T-helper 1 cell (primary cell): Measurements from ENCODE around the gene ITGA7.

ENCODE experiments used
- DNase-seq, 5 donors: peaks; one replicate each; pipeline ENCODE4 v3.0.0-alpha.2; 2012 to 2020
- total RNA-seq, 4 donors: gene quantifications; one replicate each; lab custom pipeline; 2026; lab: John Stamatoyannopoulos, UW

The ITGA7 gene
- total RNA-seq: 1.2 to 2.1 (median 1.7) reads per million in 4 donors

- peak; percentile 33 to 59 (median 53) for DNase-seq
Observed at GRCh38 chr12:55707841-55708694, at the start of gene ITGA7. ITGA7 (minus strand) TSS chr12:55707904; CDS start chr12:55707682, 222 bp downstream.

DNA sequence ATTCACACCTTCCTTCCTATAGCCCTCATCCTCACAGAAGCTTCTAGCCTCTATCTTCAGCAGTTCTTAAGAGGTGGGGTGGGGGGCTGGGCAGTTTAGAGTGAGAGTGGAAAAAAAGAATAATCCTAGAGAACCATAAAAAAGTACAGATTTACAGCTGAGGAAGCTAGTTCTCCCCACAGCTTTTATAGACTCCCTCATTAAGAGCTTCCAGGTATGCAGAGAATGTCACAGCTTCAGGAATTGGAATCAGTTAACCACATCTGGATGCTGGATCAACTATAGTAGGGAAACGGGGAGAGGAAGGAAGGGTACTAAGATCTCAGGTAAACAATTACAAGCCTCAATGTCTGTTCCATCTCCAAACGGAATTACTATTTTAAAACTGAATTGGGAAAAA is 47.5 kb upstream of the ITGA7 start:
- DNase-seq: no peak

- DNase-seq: no peak
Observed at GRCh38 chr12:55748230-55748993, 40.7 kb upstream of the ITGA7 start.

GRCh38 chr12:55746913-55747231 is 39.2 kb upstream of the ITGA7 start:
- no peak for DNase-seq

GRCh38 chr12:55746174-55746912 is 38.6 kb upstream of the ITGA7 start:
- no peak for DNase-seq

- no peak for DNase-seq
Observed at GRCh38 chr12:55745361-55746173, 37.9 kb upstream of the ITGA7 start.

DNA sequence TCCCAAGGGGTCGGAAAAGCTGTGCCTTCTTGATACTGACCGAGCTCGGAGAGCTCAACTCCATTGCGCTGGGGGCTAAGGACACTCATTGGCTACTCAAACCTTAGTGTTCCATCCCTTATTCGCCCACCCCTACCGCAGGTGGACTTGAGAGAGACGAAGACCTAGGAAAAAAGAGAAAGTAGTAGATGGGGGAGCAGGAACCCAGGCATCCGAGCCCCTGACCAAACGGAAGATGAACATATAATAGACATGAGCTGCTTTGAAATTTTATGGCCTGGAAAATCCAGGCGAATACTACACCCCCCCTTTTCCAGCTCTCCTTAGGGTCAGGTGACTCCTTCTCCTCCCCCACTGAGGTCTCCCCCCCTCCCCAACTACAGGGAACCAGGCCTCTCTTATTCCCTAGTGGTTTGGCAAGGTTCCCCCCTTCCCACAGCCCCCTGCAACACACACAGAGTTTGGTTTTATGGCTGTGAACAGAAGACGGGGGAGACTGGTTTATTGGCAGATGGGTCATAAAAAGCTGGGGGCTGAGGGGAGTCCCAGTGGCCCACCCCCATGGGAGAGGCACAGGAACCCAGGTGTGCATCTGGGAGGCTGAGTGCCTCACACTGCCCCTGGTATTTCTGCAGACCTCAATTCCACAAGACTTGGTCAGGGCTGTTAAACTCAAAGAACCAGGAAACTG is 36.8 kb upstream of the ITGA7 start:
- no peak for DNase-seq

- DNase-seq: peak in 4 of 5 donors; percentile 33 to 68 (median 38)
Observed at GRCh38 chr12:55743406-55744339, 36.0 kb upstream of the ITGA7 start.

- peak; percentile 60 to 71 (median 68) for DNase-seq
Observed at GRCh38 chr12:55742719-55743405, 35.2 kb upstream of the ITGA7 start, which contains the start of gene GDF11. GDF11 (plus strand) TSS chr12:55743122; CDS start chr12:55743317, 195 bp downstream.

- DNase-seq: no peak
Observed at GRCh38 chr12:55741931-55742680, 34.4 kb upstream of the ITGA7 start.

DNA sequence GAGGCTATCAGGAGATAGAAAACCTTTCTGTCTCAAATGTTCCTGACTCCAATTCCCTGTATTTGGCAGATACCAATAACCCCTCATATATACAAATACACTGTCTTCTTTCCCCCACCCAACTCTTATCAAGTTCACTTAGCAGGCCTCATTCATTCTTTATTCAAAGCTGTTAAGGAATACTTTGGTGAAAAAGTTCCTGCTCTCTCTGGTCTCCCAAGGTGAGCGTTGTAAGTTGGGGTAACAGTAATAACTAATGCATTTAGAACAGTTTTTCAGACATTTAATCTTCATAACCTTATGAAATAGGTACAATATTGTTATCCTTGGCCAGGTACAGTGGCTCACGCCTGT is 31.3 kb upstream of the ITGA7 start:
- no peak for DNase-seq

GRCh38 chr12:55738123-55739024 is 30.7 kb upstream of the ITGA7 start:
- DNase-seq: peak in 4 of 5 donors; percentile 47 to 85 (median 74)

GRCh38 chr12:55737581-55738122 is 29.9 kb upstream of the ITGA7 start:
- no peak for DNase-seq

GRCh38 chr12:55736780-55737580 is 29.3 kb upstream of the ITGA7 start:
- peak in 1 of 5 donors; percentile 66 for DNase-seq

GRCh38 chr12:55736076-55736475 is 28.4 kb upstream of the ITGA7 start:
- DNase-seq: no peak

DNA sequence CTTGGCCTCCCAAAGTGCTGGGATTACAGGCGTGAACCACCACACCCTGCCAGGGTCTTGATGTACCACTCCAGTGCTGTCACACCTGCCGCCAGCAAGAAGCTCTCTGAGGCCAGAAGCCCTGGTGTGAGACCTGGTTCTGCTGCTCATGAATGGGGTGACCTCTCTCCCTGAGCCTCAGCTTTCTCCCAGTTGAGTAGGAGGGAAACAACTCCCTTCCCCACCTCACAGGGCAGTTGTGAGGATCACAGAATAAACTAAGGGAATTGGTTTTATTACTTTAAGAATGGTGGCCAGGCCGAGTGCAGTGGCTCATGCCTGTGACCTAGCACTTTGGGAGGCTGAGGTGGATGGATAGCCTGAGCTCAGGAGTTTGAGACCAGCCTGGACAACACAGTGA is 26.9 kb upstream of the ITGA7 start:
- DNase-seq: no peak

- DNase-seq: no peak
Observed at GRCh38 chr12:55733858-55734257, 26.2 kb upstream of the ITGA7 start.
